Activated CD8-positive, alpha-beta memory T cell treated with anti-CD3 and anti-CD28 coated beads for 4 hours (primary cell): ENCODE results near the gene CXCR4.
"Not testable (repeated sequence)": the region's sequence is repeated elsewhere in the genome, so short reads cannot be mapped to it uniquely, and the experiment has no call there.

ENCODE experiments used
- DNase-seq, 2 donors: peaks; one replicate each; pipeline ENCODE4 v3.0.0-alpha.2; 2020; ENCODE audit warnings: low read depth in 2 of 2

Gene CXCR4

DNA sequence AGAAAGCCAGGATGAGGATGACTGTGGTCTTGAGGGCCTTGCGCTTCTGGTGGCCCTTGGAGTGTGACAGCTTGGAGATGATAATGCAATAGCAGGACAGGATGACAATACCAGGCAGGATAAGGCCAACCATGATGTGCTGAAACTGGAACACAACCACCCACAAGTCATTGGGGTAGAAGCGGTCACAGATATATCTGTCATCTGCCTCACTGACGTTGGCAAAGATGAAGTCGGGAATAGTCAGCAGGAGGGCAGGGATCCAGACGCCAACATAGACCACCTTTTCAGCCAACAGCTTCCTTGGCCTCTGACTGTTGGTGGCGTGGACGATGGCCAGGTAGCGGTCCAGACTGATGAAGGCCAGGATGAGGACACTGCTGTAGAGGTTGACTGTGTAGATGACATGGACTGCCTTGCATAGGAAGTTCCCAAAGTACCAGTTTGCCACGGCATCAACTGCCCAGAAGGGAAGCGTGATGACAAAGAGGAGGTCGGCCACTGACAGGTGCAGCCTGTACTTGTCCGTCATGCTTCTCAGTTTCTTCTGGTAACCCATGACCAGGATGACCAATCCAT is 2.7 kb downstream of the CXCR4 start:
- DNase-seq = no peak

DNA sequence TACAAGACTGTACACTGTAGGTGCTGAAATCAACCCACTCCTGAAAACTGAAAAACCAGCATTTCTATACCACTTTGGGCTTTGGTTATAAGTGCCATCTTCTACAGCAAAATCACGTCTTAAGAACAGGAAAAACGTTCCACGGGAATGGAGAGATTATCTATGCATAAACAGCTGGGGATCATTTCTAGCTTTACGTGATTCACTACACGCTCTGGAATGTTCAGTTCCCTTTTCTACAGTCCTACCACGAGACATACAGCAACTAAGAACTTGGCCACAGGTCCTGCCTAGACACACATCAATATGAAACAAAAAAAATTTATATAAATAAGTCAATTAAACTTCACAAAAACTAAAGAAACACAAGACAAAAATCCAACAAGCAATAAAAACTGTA is 3.6 kb downstream of the CXCR4 start:
- DNase-seq = no peak

- no peak for DNase-seq
Observed at GRCh38 chr2:136113209-136113971, 4.6 kb downstream of the CXCR4 start.

DNA sequence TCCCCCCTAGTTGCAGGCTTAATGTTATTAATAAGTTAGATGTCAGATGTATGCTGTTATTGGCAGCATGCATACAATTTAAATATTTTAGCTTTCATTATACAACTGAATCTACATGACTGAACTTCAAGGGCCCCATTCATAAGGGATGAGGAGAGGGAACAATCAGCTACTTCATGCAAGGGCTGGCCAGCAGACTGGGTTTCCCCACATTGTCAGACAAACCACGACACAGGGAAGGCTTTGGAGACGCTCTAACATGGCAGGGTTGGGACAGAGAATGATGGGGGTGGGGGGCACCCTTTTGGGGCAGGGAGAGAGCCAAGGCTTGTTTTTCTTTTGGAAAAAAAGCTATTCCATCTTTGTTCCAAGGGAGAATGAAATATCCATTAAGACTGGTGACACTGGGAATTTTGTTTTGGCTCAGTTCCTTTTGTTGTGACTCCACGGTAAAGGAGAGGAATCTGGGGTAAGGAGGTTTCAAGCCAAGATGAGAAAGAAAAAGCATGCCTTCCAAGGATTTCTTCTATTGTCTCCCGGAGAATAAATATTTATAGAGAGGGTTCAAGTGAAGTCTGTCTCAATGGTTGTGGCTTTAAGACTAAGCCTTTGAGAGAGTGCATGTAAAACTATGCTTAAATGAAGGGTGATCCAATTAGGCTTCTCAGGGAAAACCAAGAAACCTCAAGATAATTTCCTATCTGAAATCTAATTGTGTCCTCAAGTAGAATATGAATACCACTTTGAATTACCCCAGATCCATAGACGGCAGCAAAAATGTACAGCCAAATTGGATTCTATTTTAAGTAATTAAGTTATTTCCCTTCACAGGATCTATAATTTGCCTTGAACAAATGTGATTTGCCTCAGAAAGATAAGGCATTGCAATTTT is 5.4 kb downstream of the CXCR4 start:
- no peak for DNase-seq

- no peak for DNase-seq
Observed at GRCh38 chr2:136111711-136112110, 6.2 kb downstream of the CXCR4 start.

- no peak for DNase-seq
Observed at GRCh38 chr2:136110526-136110925, 7.4 kb downstream of the CXCR4 start.

DNA sequence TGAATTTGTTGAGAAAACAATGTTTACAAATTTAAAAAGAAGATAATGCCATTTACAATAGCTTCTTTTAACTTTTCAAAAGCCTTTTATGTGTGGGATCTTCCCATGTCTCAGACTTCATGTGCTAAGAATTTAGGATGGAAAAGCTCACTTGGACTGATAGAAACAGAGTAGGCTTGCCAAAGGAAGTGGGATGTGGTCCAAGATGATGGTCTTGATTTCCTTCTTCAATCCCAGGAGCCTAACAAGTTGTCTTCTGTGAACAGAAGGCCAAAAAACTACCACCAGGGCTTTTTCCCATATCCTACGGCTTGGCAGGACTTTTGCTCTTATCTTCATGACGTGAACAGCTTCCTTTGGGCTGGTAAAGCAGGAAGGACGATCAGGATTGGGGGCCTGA is 9.5 kb downstream of the CXCR4 start:
- no peak for DNase-seq

- DNase-seq = no peak
Observed at GRCh38 chr2:136107051-136108033, 10.6 kb downstream of the CXCR4 start.

DNA sequence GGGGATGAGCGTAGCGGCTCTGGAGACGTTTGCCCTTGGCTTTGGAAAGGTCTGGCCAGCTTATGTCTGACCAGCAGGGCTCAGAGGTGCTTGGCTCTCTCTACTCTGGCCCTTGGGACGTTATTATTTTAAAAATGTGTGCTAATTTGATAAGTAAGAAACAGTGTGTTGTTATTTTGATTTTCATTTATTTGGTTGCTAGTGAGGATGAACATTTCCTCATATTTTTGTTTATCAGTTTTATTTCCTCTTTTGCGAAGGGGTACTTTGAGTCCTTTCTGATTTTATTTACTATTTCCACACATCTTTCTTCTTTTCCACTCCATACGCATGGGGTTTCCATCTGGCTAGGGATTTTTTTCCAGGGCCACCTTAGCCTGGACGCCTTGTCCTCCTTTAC is 11.4 kb downstream of the CXCR4 start:
- no peak for DNase-seq

- no peak for DNase-seq
Observed at GRCh38 chr2:136104977-136105376, 13.0 kb downstream of the CXCR4 start.

DNA sequence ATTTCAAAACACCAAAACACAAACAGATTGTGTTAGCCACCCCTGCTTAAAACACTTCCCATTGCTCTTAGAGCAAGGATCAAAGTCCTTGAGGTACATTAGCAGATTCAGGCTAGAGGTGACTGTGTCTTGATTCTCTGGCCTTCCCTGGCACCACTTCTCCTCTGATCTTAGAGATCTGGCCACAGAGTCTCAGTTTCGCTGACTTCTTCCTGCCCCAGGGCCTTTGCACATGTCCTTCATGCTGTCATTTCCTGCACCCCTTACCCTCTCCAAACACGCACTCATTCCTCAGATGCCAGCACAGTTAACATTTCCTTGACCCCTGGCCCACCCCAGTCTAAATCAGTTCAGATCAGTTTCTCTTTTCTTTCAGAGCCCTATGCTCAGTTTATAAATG is 16.9 kb downstream of the CXCR4 start:
- DNase-seq = no peak

DNA sequence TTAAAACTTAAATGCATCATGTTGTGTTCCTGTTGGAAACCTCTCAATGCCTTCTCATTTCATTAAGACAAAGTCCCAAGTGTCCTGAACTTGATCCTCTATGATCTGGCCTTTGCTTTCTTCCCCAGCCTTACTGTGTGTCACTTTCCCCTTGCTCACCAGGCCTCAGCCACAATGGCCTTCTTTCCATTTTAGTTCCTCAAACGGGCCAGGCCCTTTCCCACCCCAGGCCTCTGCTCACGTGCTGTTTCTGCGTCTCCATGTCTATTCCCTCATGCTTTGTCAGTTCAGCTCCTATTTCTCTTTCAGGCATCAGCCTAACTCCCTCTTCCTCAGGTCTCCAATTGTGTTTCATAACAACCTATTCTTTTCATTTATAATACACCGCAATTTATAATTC is 19.5 kb downstream of the CXCR4 start:
- DNase-seq = no peak

DNA sequence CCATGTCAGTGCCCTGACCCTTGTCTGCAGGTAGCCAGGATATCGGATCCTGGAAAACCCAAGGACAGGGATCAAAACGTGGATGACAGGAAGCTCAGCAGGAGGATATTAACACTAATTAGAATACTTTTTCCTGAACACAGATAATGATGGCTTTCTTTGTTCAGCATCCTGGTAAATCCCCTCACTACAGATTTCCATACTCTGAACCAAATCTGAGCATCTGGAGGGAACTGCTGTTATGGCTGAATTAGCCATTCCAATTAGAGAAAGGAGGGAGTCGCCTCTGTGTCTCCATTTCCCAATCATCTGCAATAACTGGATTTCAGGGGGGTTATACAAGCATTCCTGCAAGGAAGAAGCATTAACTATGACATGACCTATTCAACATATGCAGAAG is 24.4 kb downstream of the CXCR4 start:
- DNase-seq = no peak

DNA sequence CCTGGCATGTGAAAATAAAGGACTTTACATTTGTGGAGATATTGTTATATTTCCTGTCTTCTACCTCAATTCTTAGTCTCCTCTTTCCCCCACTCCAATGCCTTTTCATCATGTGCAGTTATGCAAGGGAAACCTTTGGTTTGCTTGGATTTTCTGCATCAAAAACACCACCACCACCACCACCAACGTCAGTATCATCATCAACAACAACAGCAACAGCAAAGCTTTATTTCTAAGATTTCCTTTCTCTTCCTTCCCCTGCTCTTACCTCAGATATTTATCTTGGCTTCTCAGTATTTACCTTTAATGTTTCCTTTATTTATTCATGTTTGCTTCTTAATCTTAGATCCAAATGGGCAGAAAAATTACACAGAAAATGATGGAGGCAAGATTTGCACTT is 26.1 kb downstream of the CXCR4 start:
- no peak for DNase-seq

DNA sequence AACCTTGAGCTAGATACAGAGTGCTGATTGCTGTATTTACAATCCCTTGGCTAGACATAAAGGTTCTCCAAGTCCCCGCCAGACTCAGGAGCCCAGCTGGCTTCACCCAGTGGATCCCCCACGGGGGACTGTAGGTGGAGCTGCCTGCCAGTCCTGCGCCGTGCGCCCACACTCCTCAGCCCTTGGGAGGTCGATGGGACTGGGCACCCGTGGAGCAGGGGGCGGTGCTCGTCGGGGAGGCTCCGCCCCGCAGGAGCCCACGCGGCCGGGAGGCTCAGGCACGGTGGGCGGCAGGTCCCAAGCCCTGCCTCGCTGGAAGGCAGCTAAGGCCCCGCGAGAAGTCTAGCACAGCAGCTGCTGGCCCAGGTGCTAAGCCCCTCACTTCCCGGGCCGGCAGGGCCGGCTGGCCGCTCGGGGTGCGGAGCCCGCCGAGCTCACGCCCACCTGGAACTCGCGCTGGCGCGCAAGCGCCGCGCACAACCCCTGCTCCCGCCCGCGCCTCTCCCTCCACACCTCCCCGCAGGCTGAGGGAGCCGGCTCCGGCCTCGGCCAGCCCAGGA is 30.0 kb downstream of the CXCR4 start:
- DNase-seq = not testable (repeated sequence)

DNA sequence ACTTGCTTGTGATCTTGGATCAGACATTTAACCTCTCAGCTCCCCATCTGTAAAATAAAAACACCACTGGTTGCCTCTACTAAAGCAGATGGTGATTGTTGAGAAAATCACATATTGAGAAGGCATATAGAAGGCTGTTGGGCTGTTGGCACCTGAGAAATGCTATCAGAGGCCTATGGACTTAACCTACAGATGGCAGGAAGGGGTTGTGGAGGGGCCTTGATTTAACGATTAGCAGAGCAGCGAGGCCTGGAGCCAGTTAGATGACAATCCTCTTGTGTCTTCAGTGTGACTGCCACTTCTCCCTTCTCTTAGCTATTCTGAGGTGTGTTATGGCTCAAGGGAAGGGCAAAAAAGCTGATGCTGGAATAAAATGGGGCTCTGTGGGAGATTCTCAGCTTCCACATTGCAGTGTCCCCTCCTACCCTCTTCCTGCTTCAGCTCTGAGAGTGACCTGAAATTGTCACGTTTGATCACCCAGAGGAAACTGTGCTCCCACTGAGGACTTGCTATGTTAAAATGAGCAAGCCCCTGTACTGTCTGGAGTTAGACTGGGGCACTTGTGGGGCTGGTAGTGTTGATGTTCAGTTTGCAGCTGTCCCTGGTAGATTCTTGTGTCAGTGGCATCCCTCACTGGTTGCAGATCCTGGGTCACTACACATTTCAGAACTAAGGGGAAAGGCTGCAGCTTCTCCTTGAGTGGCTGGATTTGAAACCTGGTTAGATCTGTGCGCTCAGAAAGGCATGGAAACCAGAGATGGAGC is 31.5 kb downstream of the CXCR4 start:
- no peak for DNase-seq

GRCh38 chr2:136085453-136086209 is 32.3 kb downstream of the CXCR4 start:
- DNase-seq = no peak

DNA sequence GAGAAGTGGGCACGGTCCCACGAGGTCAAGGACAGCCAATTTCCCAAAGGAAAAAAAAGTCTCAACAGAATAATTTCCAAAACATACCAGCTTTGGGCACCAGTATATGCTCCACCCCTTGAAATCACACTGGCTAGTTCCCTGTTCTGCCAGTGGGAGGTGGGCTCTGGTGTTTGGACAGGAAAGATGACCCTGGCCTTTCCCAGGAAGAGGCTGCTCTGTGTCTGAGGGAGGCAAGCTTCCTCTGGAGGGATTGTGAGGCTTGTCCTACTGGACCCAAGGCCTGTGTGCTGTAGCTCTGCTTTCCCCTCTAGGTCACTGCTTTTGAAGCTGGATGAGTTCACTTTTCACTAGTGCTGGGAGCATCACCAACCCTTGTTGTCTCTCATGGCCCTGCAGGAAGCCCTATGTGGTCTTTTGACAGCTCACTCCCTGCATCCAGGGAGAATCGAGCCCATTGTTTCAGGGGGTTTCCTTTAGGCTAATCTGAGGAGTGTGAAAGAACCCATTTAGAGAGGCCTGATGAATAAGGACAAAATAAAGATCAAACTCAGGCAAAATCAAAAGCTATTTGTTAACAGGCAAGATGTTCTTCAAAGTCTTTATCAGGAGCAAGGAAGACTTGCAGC is 36.3 kb downstream of the CXCR4 start:
- DNase-seq = no peak

DNA sequence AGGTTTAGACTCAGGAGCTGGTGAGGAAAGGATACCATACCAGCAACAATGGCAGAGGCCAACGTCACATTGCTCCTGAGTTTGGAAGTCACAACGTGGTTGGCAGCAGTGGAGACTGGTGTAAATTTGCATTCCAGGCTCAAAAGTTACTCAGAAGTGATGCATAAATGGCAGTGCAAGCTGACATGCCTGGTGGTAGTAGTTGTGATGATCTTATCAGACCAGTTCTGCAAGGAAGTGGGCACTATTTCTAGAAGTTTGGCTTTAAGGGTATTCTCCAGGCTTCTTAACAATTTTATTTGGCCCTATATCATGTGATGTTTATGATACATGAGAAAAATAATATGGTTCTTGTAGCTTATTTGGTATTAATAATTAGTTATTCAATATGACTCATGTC is 37.8 kb downstream of the CXCR4 start:
- no peak for DNase-seq
